Measurements from ENCODE around the gene ARID4B.
A peak's percentile ranks its signal among the peaks of the same experiment; 100 is the strongest.

ARID4B gene

DNA sequence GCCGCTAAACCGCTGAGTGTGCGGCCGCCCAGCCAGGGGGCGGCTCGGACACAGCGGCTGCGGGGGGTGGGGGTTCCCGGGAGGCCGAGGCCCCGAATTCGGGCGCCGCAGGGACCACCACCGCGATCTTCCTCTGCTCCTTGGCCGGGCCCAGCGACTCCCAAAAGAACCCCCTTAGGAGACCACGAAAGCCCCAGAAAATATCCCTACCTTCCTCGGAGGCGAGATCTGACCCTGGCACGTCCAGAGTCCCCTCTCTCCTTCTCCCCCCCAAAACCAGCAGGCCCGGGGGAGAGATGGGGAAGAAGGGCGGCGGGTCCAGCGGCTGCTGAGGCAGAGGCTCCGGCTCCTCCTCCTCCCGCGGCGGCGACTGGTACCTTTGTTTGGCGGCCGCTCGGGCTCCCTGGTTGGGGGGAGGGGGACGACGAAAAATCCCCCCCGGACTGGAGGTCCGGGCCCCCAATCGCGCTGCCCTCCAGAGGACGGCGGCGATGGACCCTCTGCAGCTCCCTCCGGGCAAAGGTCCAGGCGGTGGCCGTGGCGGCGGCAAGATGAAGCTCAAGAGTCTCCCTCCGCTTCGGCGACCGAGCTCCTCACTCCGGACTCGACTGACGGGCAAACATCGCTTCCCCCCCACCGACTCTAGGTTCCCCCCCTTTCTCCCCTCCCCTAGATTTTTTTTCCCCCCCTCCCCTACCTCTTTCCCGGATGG is at the start of gene ARID4B:
Gene ARID4B (minus strand): TSS at position 621 of the 712 bp plus-strand sequence. CDS start 1,260 bp downstream, outside the sequence.
- peak within 1 kb of the TSS; percentile 98 for H3K27ac ChIP-seq
- no peak for TF ChIP-seq CTCF (IDR thresholded peaks at IDR 0.05; ENCODE audit: low read depth, low read length)
- H3K27me3 ChIP-seq (ENCODE audit: insufficient read depth, low read depth, severe bottlenecking) = no peaks in the 10 kb centered on the region
- peak within 1 kb of the TSS; percentile 95 for H3K4me3 ChIP-seq (ENCODE audit: low read depth, low read length)
- no peaks in the 10 kb centered on the region for H3K9me3 ChIP-seq (ENCODE audit: severe bottlenecking)
- DNase-seq = no peak
- H3K36me3 ChIP-seq = peaks cover 65% of the 10 kb centered on the region

GRCh38 chr1:235375919-235376605 is 48.1 kb upstream of the ARID4B start:
- Histone ChIP-seq H3K36me3 (peaks cover 46% of the 10 kb centered on the region), H3K4me3 (ENCODE audit: low read depth, low read length) (no peak overlapping the region), H3K9me3 (ENCODE audit: severe bottlenecking) (no peaks in the 10 kb centered on the region), H3K27ac (peak overlapping the region; percentile 52), H3K27me3 (ENCODE audit: insufficient read depth, low read depth, severe bottlenecking) (no peaks in the 10 kb centered on the region)
- TF ChIP-seq CTCF (IDR thresholded peaks at IDR 0.05; ENCODE audit: low read depth, low read length) = no peak
- DNase-seq = peak; percentile 82

DNA sequence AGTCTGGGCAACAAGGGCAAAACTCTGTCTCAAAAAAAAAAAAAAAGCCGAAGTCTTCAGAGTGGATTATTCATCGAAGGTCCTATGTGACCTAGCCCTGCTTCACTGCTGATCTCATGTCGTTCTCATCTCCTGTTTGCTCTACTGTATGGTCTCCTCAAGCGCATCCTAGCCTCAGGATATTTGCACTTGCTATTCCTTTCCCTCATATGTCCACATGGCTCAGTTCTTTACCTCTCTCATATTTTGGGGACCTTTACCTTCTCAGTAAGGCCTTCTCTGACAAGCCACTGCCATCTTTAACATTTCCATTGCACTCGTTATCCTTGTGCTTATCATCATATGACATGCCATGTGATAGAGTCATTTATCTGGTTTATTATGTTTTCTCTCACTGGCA is 41.8 kb upstream of the ARID4B start:
- H3K9me3 ChIP-seq (ENCODE audit: severe bottlenecking) = no peaks in the 10 kb centered on the region

DNA sequence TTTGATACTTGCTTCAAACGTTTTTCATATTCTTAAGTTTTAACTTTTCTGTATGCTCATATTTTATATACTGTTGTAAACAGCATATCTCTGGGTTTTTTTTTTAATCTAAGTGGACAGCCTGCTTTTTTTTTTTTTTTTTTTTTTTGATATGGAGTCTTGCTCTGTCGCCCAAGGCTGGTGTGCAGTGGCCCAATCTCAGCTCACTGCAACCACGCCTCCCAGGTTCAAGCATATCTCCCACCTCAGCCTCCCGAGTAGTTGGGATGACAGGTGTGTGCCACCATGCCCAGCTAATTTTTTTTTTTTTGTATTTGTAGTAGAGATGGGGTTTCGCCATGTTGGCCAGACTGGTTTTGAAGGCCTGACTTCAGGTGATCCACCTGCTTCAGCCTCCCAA is 40.4 kb upstream of the ARID4B start:
- H3K27me3 ChIP-seq (ENCODE audit: insufficient read depth, low read depth, severe bottlenecking) = no peaks in the 10 kb centered on the region
- no peaks in the 10 kb centered on the region for H3K9me3 ChIP-seq (ENCODE audit: severe bottlenecking)
- peak; percentile 5 for DNase-seq
- no peak overlapping the region for H3K27ac ChIP-seq
- peaks cover 16% of the 10 kb centered on the region for H3K36me3 ChIP-seq
- TF ChIP-seq CTCF (IDR thresholded peaks at IDR 0.05; ENCODE audit: low read depth, low read length) = no peak
- H3K4me3 ChIP-seq (ENCODE audit: low read depth, low read length) = no peak overlapping the region

More for the DNA sequence above, 41.8 kb upstream of the ARID4B start:
- no peak overlapping the region for H3K27ac ChIP-seq
- no peak for TF ChIP-seq CTCF (IDR thresholded peaks at IDR 0.05; ENCODE audit: low read depth, low read length)
- DNase-seq = no peak
- H3K4me3 ChIP-seq (ENCODE audit: low read depth, low read length) = no peak overlapping the region
- no peaks in the 10 kb centered on the region for H3K27me3 ChIP-seq (ENCODE audit: insufficient read depth, low read depth, severe bottlenecking)
- peaks cover 25% of the 10 kb centered on the region for H3K36me3 ChIP-seq

GRCh38 chr1:235367000-235367908 is 39.3 kb upstream of the ARID4B start, which contains the start of gene TBCE:
TBCE (plus strand) TSS chr1:235367427; CDS start chr1:235380050, 12,623 bp downstream.
- H3K4me3 ChIP-seq (ENCODE audit: low read depth, low read length) = peak within 1 kb of the TSS; percentile 83
- H3K9me3 ChIP-seq (ENCODE audit: severe bottlenecking) = no peaks in the 10 kb centered on the region
- DNase-seq = peak; percentile 100
- H3K27me3 ChIP-seq (ENCODE audit: insufficient read depth, low read depth, severe bottlenecking) = no peaks in the 10 kb centered on the region
- H3K27ac ChIP-seq = peak within 1 kb of the TSS; percentile 82
- peaks cover 14% of the 10 kb centered on the region for H3K36me3 ChIP-seq
- TF ChIP-seq CTCF (IDR thresholded peaks at IDR 0.05; ENCODE audit: low read depth, low read length) = peak; percentile 38; the same call in 1 of the 2 replicates

Measured in WERI-Rb-1 (cell line).